DMS114 treated with DMSO at 0.1 percent for 48 hours (cell line): ENCODE data around the gene YPEL5.

Experiments
- DNase-seq: peaks from one replicate; lab custom pipeline; 2025; ENCODE audit not compliant: unreplicated experiment; lab: John Stamatoyannopoulos, UW

YPEL5 gene

GRCh38 chr2:30164131-30164925, 17.5 kb downstream of the YPEL5 start:
- no peak for DNase-seq

DNA sequence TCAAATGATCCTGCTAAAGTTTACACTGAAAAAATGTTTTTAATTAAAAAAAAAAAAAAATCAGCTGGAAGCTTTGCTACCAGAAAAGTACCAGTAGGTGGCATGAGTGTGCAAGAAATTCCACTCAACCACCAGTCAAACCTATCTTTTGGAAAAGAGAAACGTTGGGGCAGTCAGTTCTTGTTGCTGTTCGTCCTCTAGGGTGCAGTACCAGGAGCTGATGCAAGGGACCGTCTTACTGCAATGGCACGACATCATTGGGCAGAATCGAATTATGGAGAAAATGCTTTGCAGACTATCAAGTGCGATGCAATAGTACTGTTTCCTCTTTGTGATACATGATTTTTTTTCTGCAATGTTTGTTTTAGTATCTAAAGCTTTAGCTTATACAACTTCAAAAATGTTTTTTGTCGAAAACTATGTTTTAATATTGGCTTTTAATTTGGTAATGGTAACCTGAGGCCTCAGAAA, 18.3 kb downstream of the YPEL5 start:
- peak; percentile 83 for DNase-seq

GRCh38 chr2:30165617-30166016, 18.8 kb downstream of the YPEL5 start:
- no peak for DNase-seq

DNA sequence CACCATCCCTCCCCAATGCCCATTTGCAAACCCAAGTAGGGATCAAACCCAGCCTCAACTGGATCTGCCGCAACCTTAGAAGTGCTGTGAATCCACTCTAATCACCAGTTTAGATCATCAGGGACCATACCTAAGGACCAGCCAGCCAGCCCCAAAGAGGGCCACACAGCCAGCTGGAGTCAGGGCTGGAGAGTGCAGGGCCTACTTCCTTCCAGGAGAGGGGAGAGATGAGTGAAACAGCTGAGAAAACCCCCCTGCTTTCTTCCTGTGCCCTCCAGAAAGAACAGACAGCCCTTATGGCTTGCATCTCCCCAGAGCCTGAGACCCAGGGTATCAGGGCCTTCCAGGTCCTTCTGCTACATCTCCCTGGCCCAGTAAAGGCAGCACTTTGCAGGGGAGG, 25.8 kb downstream of the YPEL5 start:
- DNase-seq = no peak

- DNase-seq = no peak
These were observed 30.6 kb downstream of the YPEL5 start for GRCh38 chr2:30177440-30177839.

DNA sequence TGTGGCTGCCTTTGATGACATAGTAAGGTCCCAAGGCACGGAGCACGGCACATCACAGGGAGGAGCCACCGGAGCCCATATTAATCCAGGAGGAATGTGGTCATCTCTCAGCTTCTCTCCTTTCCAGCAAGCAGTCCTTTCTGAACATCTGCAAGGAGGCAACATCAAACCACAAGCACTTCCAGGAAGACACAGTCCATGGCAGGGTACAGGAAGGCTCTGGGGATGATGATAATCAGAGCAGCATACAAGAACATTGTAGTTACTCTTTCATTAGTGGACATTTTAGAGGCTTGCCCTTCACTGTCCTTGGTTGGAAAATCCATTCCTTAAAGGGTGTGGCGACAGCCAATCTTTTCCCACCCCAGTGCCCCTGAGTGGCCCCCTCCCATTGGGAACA, 31.1 kb downstream of the YPEL5 start:
- DNase-seq = no peak

- no peak for DNase-seq
These were observed 32.0 kb downstream of the YPEL5 start for GRCh38 chr2:30178618-30179434.

DNA sequence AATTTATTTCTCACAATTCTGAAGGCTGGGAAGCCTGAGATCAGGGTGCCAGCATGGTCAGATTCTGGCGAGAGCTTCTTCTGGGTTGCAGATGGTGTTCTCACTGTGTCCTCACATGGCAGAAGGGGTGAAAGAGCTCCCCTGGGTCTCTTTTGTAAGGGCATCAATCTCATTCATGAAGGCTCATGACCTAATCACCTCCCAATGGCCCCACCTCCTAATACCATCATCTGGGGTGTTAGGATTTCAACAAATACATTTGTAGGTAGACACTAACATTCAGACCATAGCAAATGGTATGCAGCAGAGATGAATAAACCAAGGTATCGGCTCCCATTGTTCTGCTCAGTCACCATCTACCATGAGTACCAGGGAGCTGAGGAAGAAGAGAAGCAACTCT, 32.7 kb downstream of the YPEL5 start:
- no peak for DNase-seq

GRCh38 chr2:30180226-30180625, 33.4 kb downstream of the YPEL5 start:
- DNase-seq = no peak

DNA sequence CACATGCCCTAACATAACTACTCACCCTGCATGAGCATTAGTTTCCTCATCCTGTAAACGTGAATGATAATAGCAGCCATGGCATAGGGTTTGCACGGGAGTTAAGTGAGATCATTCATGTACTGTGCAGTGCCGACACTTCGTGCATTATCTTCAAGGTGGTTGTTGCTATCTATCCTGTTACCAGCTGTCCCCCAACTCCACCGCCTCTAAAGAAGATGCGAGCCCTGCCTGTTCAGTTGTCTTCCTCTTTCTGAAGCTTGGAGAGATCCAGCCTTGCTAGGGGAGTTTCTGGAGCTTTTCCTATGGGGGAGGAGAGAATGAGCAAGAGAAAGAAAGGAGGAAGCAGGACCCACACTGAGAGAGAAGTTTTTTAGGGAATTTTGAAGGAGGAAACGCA, 34.4 kb downstream of the YPEL5 start:
- no peak for DNase-seq

DNA sequence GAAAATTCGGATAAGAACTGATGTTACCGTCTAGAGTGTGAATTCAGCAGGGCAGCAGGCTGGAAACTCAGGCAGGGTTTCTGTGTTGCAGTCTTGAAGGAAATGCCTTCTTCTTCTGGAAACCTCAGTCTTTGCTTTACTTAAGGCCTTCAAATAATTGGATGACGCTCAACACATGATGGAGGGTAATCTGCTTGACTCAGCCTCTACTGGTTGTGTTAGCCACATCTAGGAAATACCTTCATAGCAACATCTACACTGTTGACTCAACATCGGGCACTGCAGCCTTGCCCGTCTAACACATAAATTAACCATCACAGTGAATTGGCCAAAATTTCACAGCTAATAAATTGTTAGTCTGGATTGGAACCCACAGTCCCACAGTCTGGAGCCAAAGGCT, 37.2 kb downstream of the YPEL5 start:
- no peak for DNase-seq

GRCh38 chr2:30185178-30185577, 38.4 kb downstream of the YPEL5 start:
- DNase-seq = no peak

GRCh38 chr2:30188292-30188691, 41.5 kb downstream of the YPEL5 start:
- no peak for DNase-seq

- DNase-seq = no peak
These were observed 43.8 kb downstream of the YPEL5 start for GRCh38 chr2:30190637-30191036.

DNA sequence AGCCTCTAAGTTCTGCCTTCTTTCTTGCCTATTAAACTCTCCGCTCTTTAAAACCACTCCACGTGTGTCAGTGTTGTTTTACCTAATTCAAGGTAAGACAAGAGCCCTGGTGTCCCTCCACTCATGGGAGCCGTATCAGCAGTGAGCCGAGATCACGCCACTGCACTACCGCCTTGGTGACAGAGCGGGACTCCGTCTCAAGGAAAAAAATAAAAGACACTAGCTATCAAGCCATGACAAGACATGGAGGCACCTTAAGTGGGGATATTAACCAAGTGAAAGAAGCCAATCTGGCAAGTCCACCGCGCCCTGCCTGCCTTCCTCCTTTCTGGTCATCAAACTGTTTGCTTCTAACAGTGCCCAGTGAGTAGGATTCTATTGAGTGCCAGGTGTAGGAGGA, 44.3 kb downstream of the YPEL5 start:
- DNase-seq = no peak

GRCh38 chr2:30191819-30192271, 45.0 kb downstream of the YPEL5 start:
- no peak for DNase-seq

DNA sequence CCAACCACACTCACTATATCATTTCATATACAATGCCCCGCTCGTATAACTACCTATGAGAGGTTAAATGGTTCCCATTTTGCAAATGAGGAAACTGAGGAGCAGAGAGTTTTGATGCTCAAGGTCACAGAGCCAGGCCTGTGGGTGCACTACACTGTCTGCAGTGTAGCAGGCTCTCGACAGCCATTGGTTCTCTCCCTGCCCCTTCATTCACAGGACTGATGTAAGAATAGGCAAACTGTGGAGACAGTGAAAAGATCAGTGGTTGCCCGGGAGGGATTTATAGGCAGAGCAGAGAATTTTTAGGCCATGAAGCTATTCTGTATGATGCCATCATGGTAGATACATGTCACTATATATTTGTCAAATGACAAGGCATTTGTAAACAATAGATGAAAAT, 45.5 kb downstream of the YPEL5 start:
- no peak for DNase-seq

DNA sequence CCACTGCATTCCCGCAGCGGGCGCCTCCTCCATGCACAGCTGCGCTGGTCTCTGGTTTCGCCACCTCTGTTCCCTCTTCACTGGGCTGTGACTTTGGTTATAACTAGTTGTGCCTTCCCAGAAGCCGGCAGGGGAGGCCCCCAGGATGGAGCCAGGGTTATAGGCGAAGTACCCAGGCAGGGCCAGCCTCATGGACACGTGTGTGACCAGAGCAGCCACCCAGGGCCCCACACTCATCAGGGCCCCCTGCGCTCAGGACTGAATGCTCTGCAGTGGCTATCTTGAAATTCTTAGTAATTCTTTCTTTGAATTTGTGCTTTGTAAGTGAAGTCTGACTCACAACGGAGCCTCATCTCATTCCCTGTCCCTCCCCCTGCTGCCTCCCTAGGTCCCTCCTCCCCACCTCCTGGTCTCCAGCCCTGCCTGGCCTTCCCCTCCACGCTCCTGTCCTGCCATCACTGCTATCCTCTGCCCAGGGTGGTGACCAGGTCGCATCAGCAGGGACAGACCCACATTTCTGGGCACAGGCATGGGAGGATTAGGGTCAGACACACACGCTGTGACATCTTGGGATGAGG, 46.4 kb downstream of the YPEL5 start:
- no peak for DNase-seq

DNA sequence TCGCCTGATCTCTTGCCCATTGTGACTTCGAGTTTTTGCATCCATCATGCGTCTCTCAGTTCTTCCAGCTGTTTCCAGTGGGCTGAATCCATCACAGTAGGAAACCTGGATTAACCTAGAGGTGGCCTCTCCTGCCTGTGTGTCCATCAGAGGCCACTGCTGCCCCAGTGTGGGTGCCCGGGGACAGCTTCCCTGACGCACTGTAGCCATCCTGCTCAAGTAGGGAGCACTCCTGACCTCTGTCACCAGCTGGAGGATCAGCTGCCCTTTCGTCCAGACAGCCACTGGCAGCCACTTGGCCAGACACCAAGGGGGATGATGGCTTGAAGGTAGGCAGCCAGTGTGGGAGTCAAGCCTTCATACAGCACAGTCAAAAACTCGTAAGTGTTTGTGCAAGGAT, 47.6 kb downstream of the YPEL5 start:
- no peak for DNase-seq

DNA sequence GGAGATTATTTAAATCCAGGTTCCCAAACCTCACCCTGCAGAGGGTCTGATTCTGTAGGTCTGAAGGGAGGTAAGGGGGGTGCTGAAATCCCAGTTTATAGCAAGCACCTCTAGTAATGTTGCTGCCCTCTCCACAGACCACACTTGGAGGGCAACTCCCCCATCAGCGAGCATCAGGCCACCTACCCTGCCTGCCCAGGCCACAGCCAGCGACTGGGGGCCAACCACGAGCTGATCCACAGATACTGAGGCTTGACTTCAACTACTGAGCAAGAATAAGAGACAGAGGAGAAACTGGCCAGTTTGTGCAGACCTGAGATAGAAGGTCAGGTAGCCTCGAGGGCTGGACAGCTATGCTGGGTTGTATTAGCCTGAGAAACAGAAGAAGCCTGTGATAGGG, 48.2 kb downstream of the YPEL5 start:
- no peak for DNase-seq

DNA sequence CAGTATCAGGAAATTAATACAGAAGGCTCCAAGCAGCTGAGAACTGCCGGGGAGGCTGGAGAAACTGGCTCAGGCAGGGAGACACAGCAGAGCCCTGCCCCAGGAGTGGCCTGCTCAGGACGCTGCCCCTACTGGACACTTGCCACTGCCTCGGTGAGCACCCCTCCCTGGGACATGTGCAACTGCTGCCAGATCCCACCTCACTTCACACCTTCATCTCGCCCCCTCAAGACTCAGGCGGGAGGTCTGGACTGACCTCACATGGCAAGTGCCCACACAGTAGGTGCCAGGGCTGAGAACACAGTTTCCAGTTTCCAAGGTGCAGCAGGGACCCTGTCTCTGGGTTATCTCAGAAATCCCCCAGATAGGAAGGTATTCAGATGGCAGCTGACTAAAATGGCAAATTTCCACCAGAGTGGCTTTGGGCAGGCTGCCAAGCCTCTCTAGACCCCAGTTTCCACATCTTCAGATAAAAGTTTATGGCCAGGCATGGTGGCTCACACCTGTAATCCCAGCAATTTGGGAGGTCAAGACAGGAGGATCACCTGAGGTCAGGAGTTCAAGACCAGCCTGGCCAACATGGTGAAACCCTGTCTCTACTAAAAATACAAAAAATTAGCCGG, 50.9 kb downstream of the YPEL5 start:
- DNase-seq = no peak
